Caco-2 (cell line): ENCODE data around the gene CMBL. TPM values are rescaled to one million over a fixed set of nuclear protein-coding genes. Genes with fewer than 3 reads are reported as not detected.

Source experiments
- BruUV-seq: library from RNA; stranded (reverse); fragments of 400-500 nt; replicated peaks from 2 replicates; lab custom pipeline; 2021; lab: Mats Ljungman, UMichigan
- CTCF ChIA-PET: fragments of 300-600 bp; sonication (Branson Sonifier 250); formaldehyde crosslinking; loops from one replicate; lab custom pipeline; 2022; ENCODE audit warnings: antibody characterized with exemption; lab: Charles Lee
- POLR2A ChIA-PET: fragments of 300-600 bp; sonication (Branson Sonifier 250); formaldehyde crosslinking; loops from one replicate; lab custom pipeline; 2022; ENCODE audit warnings: antibody characterized with exemption; lab: Charles Lee
- DNase-seq, 2 experiments: peaks; one replicate each; pipeline versions ENCODE4 v3.0.0 to v3.0.0-alpha.2; 2020 to 2022
- H3K27me3 ChIP-seq: replicated peaks from 2 replicates; pipeline ENCODE4 v1.6.0; 2011; ENCODE audit warnings: low read length; ENCODE audit not compliant: control insufficient read depth, insufficient read depth
- H3K36me3 ChIP-seq: 2 replicates; pipeline ENCODE4 v1.5.1; 2011; ENCODE audit warnings: low read length; ENCODE audit not compliant: control insufficient read depth, insufficient read depth
- H3K4me1 ChIP-seq: fragments of 250-450 bp; sonication (Bioruptor Pico); 2 replicates; pipeline ENCODE4 v1.5.1; 2020; ENCODE audit warnings: mild to moderate bottlenecking
- H3K4me3 ChIP-seq: 2 replicates; pipeline ENCODE4 v1.5.1; 2011; ENCODE audit warnings: low read depth, mild to moderate bottlenecking, control low read depth, low read length
- H3K9me3 ChIP-seq: fragments of 250-450 bp; sonication (Bioruptor Pico); 2 replicates; pipeline ENCODE4 v1.5.1; 2020; ENCODE audit warnings: mild to moderate bottlenecking, moderate library complexity
- H3K27ac Mint-ChIP-seq: one replicate; pipeline ENCODE4 v1.8.0; 2022; ENCODE audit warnings: mixed read lengths; ENCODE audit not compliant: unreplicated experiment
- H3K27me3 Mint-ChIP-seq: one replicate; pipeline ENCODE4 v1.8.0; 2022; ENCODE audit warnings: mixed read lengths; ENCODE audit not compliant: insufficient read depth, unreplicated experiment
- H3K36me3 Mint-ChIP-seq: one replicate; pipeline ENCODE4 v1.8.0; 2022; ENCODE audit warnings: mild to moderate bottlenecking, mixed read lengths; ENCODE audit not compliant: insufficient read depth, unreplicated experiment
- H3K4me1 Mint-ChIP-seq: one replicate; pipeline ENCODE4 v1.8.0; 2022; ENCODE audit warnings: low read depth, mixed read lengths; ENCODE audit not compliant: unreplicated experiment
- H3K4me3 Mint-ChIP-seq: one replicate; pipeline ENCODE4 v1.8.0; 2022; ENCODE audit warnings: mild to moderate bottlenecking, moderate library complexity, mixed read lengths; ENCODE audit not compliant: unreplicated experiment
- H3K9me3 Mint-ChIP-seq: one replicate; pipeline ENCODE4 v1.8.0; 2022; ENCODE audit warnings: mixed read lengths; ENCODE audit not compliant: unreplicated experiment
- CTCF ChIP-seq, 2 experiments: fragments of 200-600 bp in 1 of 2; IDR thresholded peaks; 1 replicate in 1 of 2; 2 replicates in 1 of 2; pipeline versions ENCODE4 v1.5.1 to v1.8.0; 2011 to 2022; ENCODE audit warnings: antibody characterized with exemption in 1 of 2, control low read depth in 1 of 2, inconsistent platforms in 1 of 2, low read depth in 1 of 2, low read length in 1 of 2, mild to moderate bottlenecking in 1 of 2, moderate library complexity in 1 of 2; ENCODE audit not compliant: insufficient read depth in 1 of 2, severe bottlenecking in 1 of 2, unreplicated experiment in 1 of 2
- intact Hi-C: fragments of 100-400 bp; cut with micrococcal nuclease; formaldehyde crosslinking; loops from one replicate; pipeline ENCODE4 v1.10.0; 2022; ENCODE audit not compliant: unreplicated experiment
- total RNA-seq: library from RNA; stranded (reverse); gene quantifications from 2 replicates; pipeline ENCODE4 v1.2.3, GENCODE V29; 2022

CMBL gene
- total RNA-seq, 1 experiment from 2014 or later: 18.4 TPM

GRCh38 chr5:10334831-10335230 is 27.1 kb upstream of the CMBL start:
- no peak for TF ChIP-seq CTCF (IDR thresholded peaks at IDR 0.05; ENCODE audit: insufficient read depth in 1 of 2, low read depth in 1 of 2, low read length in 1 of 2, severe bottlenecking in 1 of 2, unreplicated experiment in 1 of 2)
- no peak overlapping the region for H3K4me3 ChIP-seq
- H3K9me3 ChIP-seq: no peaks in the 10 kb centered on the region
- H3K4me1 Mint-ChIP-seq: peaks cover 13% of the 10 kb centered on the region
- ChIA-PET CTCF (no interaction called here), POLR2A (no interaction called here)
- DNase-seq: no peak
- H3K27ac Mint-ChIP-seq: no peak overlapping the region
- intact Hi-C loops: loop anchor here (2.0 kb wide), 1 partner anchor 18 kb away; the partner anchor contains the start of gene MARCHF6
- H3K9me3 Mint-ChIP-seq: no peaks in the 10 kb centered on the region
- no peaks in the 10 kb centered on the region for H3K36me3 ChIP-seq
- no peaks in the 10 kb centered on the region for H3K4me1 ChIP-seq
- H3K4me3 Mint-ChIP-seq: no peak overlapping the region
- H3K27me3 Mint-ChIP-seq: no peaks in the 10 kb centered on the region
- H3K36me3 Mint-ChIP-seq: no peaks in the 10 kb centered on the region
- no peaks in the 10 kb centered on the region for H3K27me3 ChIP-seq
- no TSS peak for BruUV-seq

- no peaks in the 10 kb centered on the region for H3K27me3 Mint-ChIP-seq
- intact Hi-C loops: loop anchor here (2.0 kb wide), 1 partner anchor 19 kb away; the partner anchor contains the start of gene MARCHF6
- H3K9me3 Mint-ChIP-seq: no peaks in the 10 kb centered on the region
- H3K9me3 ChIP-seq: no peaks in the 10 kb centered on the region
- no peaks in the 10 kb centered on the region for H3K36me3 ChIP-seq
- no peak for TF ChIP-seq CTCF (IDR thresholded peaks at IDR 0.05; ENCODE audit: insufficient read depth in 1 of 2, low read depth in 1 of 2, low read length in 1 of 2, severe bottlenecking in 1 of 2, unreplicated experiment in 1 of 2)
- ChIA-PET POLR2A (no interaction called here), CTCF (no interaction called here)
- no peaks in the 10 kb centered on the region for H3K27me3 ChIP-seq
- peak in 1 of 2 experiments; percentile 48 for DNase-seq
- peak overlapping the region; percentile 11 for H3K4me3 ChIP-seq
- peaks cover 13% of the 10 kb centered on the region for H3K4me1 Mint-ChIP-seq
- H3K27ac Mint-ChIP-seq: no peak overlapping the region
- no peaks in the 10 kb centered on the region for H3K4me1 ChIP-seq
- no TSS peak for BruUV-seq
- H3K4me3 Mint-ChIP-seq: peak overlapping the region; percentile 81
- no peaks in the 10 kb centered on the region for H3K36me3 Mint-ChIP-seq
These were observed 25.7 kb upstream of the CMBL start for GRCh38 chr5:10333154-10334006.

GRCh38 chr5:10332301-10332700 is 24.6 kb upstream of the CMBL start:
- Histone ChIP-seq H3K9me3 (no peaks in the 10 kb centered on the region), H3K36me3 (no peaks in the 10 kb centered on the region), H3K4me1 (no peaks in the 10 kb centered on the region), H3K27me3 (no peaks in the 10 kb centered on the region), H3K4me3 (no peak overlapping the region)
- ChIA-PET CTCF (no interaction called here), POLR2A (no interaction called here)
- BruUV-seq: no TSS peak
- intact Hi-C loops: no loop called here
- TF ChIP-seq CTCF (IDR thresholded peaks at IDR 0.05; ENCODE audit: insufficient read depth in 1 of 2, low read depth in 1 of 2, low read length in 1 of 2, severe bottlenecking in 1 of 2, unreplicated experiment in 1 of 2): no peak
- Mint-ChIP-seq H3K27ac (no peak overlapping the region), H3K4me1 (peaks cover 13% of the 10 kb centered on the region), H3K36me3 (no peaks in the 10 kb centered on the region), H3K9me3 (no peaks in the 10 kb centered on the region), H3K27me3 (no peaks in the 10 kb centered on the region), H3K4me3 (no peak overlapping the region)
- DNase-seq: no peak
